HG03457 (cell line): Measurements from ENCODE around the gene CYP4F11.
"Not testable (repeated sequence)": the region's sequence is repeated elsewhere in the genome, so short reads cannot be mapped to it uniquely, and the experiment has no call there.

Experiments
- ATAC-seq: cut with Tn5 transposase; IDR thresholded peaks from one replicate; pipeline ENCODE4 v1.9.1; 2021; ENCODE audit warnings: moderate number of reproducible peaks; ENCODE audit not compliant: unreplicated experiment

CYP4F11 gene

DNA sequence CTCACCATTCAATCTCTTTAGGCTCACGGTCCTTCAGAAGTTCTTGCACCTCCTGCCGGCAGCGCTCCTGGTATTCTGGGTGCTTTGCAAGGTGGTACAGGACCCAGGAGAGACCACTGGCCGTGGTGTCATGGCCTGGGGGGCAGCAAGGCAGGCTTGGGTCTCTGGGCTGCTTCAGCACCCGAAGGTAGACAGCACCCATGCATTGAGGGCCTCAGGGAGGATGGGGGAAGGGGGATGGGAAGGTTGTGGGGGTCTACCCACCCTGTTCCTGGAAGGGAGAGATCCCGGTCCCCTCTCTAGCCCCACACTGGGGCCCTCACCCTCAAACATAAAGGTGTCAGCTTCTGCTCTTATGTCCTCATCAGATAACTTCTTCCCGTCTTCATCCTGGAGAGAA, 48.4 kb downstream of the CYP4F11 start:
- no peak for ATAC-seq

DNA sequence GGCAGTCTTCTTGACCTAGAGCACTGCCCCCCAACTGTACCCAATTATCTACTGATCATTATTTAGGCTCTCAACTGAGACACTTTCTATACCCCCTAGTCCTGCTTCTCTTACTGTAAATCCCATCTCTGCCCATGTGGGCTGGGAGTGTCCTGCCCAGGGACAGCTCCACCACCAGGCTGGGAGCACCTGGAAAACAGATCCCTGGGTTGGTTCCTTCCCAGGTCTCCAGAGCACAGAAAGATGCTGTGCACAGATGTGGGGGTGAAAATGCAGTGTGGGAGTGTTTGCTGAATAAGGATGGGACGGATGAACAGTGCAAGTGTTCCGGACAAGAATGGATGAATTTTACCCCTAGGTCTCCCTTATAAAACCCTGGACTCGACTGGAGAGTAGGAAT, 49.2 kb downstream of the CYP4F11 start:
- ATAC-seq, result no peak

DNA sequence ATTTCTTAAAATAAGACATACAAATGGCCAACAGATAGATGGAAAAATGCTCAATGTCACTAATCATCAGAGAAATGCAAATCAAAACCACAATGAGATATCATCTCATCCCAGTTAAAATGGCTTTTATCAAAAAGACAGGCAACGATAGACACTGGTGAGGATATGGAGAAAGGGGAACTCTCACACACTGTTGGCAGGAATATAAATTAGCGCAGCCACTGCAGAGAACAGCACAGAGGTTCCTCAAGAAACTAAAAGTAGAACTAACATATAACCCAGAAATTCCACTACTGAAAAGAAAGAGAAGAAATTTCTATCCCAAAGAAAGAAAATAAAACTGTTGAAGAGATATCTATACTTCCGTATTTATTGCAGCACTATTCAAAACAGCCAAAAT, 51.0 kb downstream of the CYP4F11 start:
- ATAC-seq, result not testable (repeated sequence)

DNA sequence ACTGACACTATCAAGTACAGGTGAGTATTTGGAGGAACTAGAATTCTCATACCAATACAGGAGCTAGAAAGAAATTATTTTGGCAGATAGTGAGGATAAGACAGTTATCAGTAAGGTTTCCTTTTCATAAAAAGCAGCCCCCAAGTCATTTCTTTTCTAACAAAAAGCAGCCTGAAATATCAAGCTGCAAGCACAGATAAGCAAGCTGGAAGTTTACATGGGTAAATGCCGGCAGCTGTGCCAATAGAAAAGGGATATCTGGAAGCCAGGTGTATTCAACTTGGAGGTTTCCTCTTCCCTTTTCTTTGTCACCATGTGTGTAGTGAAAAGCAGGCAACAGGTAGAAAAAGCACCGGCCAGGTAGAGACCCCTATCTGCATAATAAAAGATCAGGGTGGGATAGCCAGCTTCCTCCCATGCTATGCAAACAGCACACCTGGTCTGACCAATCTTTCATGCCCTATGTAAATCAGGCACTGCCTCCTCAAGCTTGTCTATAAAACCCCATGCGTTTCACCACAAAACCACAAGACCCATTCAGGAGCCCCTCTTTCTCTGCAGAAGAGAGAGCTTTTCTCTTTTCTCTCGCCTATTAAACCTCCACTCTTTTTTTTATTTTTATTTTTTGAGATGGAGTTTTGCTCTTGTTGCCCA, 59.4 kb downstream of the CYP4F11 start:
- no peak for ATAC-seq

DNA sequence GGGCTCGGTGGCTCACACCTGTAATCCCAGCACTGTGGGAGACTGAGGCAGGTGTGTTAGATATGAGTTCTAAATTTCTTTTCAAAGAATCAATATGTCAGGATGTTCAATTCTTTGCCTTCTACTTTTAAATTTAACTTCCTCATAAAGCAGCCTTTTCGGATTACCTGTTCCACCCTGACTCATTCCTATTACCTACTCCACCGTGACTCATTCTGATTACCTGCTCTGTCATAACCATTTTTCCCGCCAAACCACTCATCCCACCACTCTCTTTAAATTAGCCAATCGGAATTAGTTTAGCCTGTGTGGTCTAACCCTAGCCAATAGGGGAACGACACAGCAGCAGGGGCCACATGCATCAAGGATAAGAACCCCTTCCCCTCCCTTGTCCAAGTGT, 60.6 kb downstream of the CYP4F11 start:
- not testable (repeated sequence) for ATAC-seq

DNA sequence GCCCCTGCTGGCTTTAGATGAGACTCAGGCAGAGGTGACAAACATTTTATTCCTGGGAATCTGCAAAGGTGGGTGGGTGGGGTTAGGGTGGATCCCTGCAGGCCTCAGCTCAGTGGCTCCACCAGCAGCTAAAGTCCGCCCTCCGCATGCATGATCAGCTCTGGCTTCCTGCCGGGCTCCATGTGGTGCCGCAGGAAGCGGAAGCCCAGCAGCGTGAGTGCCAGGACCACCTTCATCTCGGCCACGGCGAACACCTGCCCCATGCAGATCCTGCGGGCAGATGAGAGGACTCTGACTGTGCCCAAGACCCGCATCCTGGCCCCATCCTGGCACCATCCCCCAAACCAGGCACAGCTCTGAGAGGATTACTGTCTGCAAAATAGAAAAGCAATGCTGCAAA, 62.8 kb downstream of the CYP4F11 start:
- ATAC-seq, result no peak

DNA sequence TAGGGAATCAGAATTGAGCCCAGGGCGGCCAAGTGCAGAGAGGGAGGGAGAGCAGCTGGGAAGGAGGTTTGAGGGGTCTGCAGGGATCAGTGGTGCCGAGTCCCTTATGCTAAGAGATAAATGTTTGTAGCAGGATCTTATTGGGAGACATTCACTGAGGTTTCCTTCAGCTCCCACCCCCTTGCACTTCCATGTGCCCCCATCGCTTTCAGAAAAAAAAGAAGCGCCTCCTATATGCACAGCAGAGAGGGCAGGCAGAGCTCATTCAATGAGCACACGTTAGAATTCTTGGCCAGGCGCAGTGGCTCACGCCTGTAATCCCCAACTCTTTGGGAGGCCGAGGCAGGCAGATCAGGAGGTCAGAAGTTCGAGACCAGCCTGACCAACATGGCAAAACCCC, 64.5 kb downstream of the CYP4F11 start:
- no peak for ATAC-seq

DNA sequence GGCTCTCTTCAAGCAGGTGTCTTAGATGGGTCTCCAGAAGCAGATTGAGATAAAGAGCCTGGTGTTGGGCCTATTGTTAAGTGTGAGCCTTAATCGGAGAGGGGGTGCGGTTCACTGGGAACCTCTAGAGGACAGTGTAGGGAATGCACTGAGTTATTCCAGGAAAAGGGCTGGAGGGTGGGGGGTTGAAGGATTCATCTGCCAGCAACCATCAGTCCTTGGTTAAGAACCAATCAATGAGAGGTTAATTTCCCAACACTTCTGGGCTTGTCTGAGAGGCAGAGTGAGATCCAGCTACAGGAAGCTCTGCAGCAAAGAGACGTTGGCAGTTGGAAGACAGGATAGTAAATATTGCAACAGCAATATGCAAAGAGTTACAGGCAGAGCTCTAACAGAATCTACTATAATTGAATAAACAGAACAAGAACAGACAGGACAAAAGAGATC, 65.2 kb downstream of the CYP4F11 start:
- no peak for ATAC-seq

DNA sequence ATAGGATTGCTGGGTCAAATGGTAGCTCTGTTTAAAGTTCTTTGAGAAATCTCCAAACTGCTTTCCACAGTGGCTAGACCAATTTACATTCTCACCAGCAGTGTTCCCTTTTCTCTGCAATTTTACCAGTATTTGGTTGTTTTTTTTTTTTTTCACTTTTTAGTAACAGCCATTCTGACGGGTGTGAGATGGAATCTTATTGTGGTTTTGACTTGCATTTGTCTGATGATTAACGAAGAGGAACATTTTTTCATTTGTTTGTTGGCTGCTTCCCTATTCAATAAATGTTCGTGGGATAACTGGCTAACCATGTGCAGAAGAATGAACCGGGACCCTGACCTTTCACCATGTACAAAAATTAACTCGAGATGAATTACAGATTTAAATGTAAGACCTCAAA, 67.7 kb downstream of the CYP4F11 start:
- ATAC-seq, result no peak

DNA sequence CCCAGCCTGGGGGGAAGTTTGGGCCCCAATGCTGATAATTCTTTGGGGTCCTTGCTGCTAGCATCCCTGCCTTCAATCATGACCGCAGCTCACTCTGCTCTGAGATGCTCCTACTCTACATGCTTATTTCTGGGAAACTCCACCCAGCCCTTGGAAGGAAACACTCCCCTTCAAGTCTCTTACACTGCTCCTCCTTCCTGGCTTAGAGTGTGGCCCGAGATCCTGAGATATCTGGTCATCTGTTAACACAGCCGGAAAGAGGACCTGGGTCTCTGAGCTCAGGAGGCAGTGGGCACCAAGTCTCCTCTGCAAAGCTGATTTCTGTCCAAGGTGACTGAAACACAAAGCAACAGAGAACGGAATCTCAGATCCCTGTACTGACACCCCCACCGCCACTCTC, 69.5 kb downstream of the CYP4F11 start:
- ATAC-seq, result no peak

DNA sequence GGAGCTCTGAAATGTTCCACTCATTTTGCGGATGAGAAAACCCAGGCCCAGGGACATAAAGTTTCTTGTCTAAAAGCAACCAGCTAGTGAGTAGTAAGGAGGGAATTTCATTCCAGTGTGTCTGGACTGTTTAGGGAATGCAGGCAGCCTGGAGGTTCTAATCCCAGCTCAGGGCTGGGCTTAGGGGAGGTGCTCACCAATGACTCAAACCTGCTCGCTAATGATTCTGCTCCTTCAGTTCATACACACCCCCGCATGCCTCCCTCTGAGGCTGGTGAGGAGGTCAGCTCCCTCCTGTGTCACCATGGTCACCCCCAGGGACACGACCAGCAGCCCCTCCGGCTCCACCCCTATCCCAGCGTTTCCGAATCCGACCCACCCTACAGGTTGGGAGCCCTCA, 71.1 kb downstream of the CYP4F11 start:
- ATAC-seq, result no peak

DNA sequence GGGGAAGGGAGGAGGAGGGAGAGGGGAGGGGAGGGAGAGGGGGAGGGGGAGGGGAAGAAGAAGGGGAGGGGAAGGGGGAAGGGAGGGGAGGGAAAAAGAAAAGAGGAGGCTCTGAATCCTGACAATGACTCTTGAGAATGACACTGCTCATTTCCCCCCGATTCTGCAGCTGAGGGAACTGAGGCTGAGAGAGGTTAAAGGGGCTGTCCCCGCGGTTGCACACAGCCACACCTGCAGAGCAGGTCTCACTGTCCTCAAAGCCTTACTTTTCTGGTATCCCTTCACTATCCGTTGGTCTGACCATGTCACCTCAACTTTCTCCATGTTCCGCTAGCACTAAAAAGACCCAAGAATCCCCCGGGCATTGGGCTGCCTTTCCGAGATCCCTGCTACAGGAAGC, 71.9 kb downstream of the CYP4F11 start:
- no peak for ATAC-seq
